NCI-H1092 treated with DMSO at 0.1 percent for 48 hours (cell line): ENCODE data around the gene SLC1A2.

Experiments used
- DNase-seq: peaks from one replicate; lab custom pipeline; 2025; lab: John Stamatoyannopoulos, UW

SLC1A2 gene

GRCh38 chr11:35223991-35224390 lies 195.4 kb downstream of the SLC1A2 start:
- no peak for DNase-seq

DNA sequence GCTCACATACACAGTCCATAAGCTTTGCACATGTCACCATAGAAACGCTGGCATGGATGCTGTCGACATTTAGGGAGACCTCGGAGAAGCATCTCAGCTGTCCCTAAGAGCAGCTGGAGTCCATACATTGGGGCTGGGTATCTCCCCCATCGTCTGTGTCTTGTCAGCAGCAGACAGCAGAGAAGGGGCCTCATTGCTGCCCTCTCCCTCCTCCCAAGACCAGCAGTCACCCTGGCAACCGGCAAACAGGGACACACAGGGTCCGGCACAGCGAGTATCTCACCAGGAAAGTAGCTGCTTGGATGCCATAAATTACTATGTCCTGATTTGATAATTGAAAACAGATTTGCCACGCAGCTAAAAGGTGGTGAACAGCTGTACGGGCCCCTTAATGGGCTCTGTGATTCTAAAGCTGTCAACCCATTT lies 196.0 kb downstream of the SLC1A2 start:
- DNase-seq = peak; percentile 23

DNA sequence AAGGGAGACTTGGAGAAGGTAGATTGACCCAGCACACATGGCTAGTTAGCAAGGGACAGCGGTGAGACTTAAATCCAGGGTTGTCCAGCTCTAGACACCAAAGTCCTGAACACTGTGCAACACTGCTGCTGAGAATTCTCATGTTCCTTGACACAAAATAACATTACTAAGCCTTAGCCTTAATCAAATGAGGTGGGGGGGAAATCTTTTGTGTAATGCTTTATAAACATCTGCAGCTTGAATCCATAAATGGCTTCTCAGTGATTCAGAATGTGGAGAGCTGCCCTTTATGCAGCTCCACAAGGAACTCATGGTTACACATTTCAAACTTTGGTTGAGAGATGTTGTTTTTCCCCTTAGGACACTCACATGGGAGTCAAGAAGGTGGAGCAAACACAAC lies 200.4 kb downstream of the SLC1A2 start:
- no peak for DNase-seq

GRCh38 chr11:35216962-35217678 lies 202.2 kb downstream of the SLC1A2 start:
- no peak for DNase-seq

- DNase-seq = no peak
Measured at GRCh38 chr11:35215945-35216344, 203.4 kb downstream of the SLC1A2 start.

DNA sequence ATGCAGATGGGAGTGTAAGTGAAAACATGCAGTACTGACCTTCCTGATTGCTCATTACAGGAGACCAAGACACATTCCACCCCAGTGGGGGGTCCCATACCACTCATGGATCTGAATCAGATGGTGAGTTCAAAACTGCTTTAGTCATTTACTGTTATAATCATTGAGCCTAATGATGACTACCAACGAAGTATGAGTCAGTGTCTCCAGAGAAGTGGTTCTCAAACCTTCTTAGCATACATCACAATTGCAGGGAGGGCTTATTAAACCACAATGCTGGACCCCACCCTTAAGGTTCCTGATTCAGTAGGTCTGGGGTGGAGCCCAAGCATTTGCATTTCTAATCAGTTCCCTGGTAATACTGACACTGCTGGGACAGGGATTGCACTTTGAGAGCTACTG lies 204.6 kb downstream of the SLC1A2 start:
- DNase-seq = no peak

- DNase-seq = no peak
Measured at GRCh38 chr11:35214226-35214770, 205.1 kb downstream of the SLC1A2 start.

GRCh38 chr11:35211952-35212351 lies 207.4 kb downstream of the SLC1A2 start:
- no peak for DNase-seq

DNA sequence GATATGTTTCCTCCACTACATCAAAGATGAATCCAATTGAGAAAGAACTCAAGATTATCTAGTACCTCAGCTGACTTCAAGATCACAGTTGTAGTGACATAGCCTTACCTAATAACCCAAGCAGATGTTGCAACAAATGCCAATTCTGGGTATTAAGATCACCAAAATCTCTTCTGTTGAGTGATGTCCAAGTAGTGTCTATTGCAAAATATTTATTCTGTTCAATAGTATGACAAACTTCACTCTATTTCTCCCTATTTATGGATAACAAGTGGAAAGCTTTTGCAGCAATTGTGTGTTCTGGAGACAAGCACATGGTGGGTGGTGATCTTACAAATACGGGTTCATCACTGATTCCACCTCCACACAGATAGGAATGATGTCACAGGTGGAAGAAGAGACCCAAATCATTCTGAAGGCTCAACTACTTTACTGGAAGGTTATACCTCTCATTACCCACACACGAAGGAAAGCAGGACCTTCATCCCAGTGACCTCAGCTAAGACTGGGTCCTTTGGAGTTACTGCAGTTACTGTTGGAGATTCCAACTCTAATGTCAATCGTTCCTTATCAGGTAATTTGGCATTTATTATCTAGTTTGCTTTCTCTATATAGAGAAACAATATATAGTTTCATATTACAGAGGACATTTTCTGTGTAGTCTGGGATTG lies 208.3 kb downstream of the SLC1A2 start:
- DNase-seq = no peak

- no peak for DNase-seq
Measured at GRCh38 chr11:35208795-35209194, 210.6 kb downstream of the SLC1A2 start.

- no peak for DNase-seq
Measured at GRCh38 chr11:35207471-35208403, 211.6 kb downstream of the SLC1A2 start.

DNA sequence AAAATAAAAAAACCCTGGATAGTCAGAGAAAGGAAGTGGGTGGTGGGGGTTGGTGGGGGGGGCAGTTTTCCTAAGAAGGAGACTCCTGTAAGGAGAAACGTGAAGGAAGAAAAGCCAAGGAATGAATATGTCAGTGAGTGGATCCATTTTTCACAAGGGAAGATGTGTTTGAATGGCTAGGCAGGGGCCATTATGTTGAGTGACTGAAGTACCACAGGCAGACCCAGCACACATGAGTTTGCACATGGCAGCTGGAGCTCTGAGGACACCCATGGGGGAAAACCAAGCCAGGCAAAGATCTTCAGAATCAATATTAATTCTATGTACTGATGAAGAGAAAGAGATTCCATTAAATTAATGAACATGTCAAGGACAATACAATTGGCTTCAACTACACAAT lies 212.7 kb downstream of the SLC1A2 start:
- DNase-seq = no peak

- DNase-seq = no peak
Measured at GRCh38 chr11:35204614-35205013, 214.7 kb downstream of the SLC1A2 start.
